Mucosa of descending colon (tissue), 3 donors: ENCODE data around the gene MLLT1. TPM values are rescaled to one million over a fixed set of nuclear protein-coding genes. Genes with fewer than 3 reads are reported as not detected.
A peak's percentile ranks its signal among the peaks of the same experiment; 100 is the strongest.

Source experiments
- ATAC-seq: fragments of 200-7000 bp; cut with Tn5 transposase; one replicate; pipeline ENCODE4 v1.9.1; 2020; ENCODE audit warnings: mild to moderate bottlenecking, moderate library complexity
- DNase-seq, 3 donors: peaks; one replicate each; pipeline ENCODE4 v3.0.0-alpha.2; 2020
- H3K36me3 ChIP-seq: fragments of 200-600 bp; one replicate; pipeline ENCODE4 v1.8.0; 2021; ENCODE audit warnings: low read depth, mild to moderate bottlenecking
- H3K4me1 ChIP-seq: fragments of 200-600 bp; one replicate; pipeline ENCODE4 v1.8.0; 2021; ENCODE audit warnings: low read depth, mild to moderate bottlenecking
- H3K4me3 ChIP-seq: fragments of 200-600 bp; one replicate; pipeline ENCODE4 v1.8.0; 2021; ENCODE audit warnings: mild to moderate bottlenecking
- H3K9me3 ChIP-seq: fragments of 200-600 bp; one replicate; pipeline ENCODE4 v1.8.0; 2021; ENCODE audit warnings: mild to moderate bottlenecking
- intact Hi-C, 2 donors: fragments of 100-400 bp; cut with DNase I in 1 of 2; cut with micrococcal nuclease in 1 of 2; formaldehyde crosslinking; loops; one replicate each; pipeline versions ENCODE4 v1.11.0 to v1.11.1; 2022; cut with DNase I, micrococcal nuclease
- total RNA-seq, 3 donors: library from RNA; stranded (reverse); fragmentation: NEBNext Ultra II Directional in 2 of 3; extraction: Animal tissue kit (Norgen Biotek cat#: 25700) in 2 of 3; gene quantifications; one replicate each; pipeline versions ENCODE4 v1.2.1 to v1.2.4, GENCODE V29; 2021 to 2023
- TF ChIP-seq, protein P1 (sequence below): fragments of 200-600 bp; IDR thresholded peaks from one replicate; pipeline ENCODE4 v1.8.0; 2022; ENCODE audit warnings: antibody characterized with exemption, mild to moderate bottlenecking
- donor health status: DM: no; HTN: no; CAD: no; lungs with moderate emphysema.
- donor health status: DM: no; HTN: no; CAD: no.
- donor health status: DM: no; HTN: yes; CAD: no.

Gene MLLT1
- total RNA-seq, 3 donors from 2014 or later: 32.5 to 75.3 (median 33.7) TPM

DNA sequence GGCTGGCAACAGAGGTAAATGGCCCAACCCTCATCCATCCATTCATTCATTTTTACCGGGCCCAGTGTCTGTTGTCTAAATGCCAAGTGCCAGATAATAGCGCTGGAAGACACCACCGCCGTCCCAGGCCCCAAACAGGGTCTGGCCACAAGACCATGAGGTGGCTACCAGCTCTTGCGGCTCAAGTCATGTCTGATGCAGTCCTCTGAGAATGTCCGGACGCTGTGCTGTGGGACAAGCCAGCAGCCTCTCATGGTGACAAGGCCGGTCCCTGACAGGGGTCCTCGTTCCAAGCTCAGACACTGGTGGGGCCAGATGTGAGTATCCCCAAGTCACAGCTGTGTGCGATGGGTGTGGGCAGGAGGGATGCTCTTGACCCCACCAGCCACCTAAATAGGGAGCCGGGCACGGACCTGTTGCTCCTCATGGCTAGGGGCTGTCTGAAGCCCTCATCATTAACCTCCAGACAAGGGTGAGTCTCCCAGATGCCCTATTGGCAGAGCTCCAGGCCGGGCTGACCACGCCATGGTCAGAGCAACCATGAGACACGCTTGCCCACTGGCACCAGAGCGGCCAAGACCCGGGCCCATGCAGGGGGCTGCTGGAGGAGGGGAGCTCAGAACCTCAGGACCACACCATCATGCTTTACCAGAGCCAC is 58.4 kb downstream of the MLLT1 start:
- intact Hi-C loops: loop anchor here in 1 of 2 donors (5.0 kb wide), 1 partner anchor 66 kb away; no protein-coding TSS in a partner anchor

DNA sequence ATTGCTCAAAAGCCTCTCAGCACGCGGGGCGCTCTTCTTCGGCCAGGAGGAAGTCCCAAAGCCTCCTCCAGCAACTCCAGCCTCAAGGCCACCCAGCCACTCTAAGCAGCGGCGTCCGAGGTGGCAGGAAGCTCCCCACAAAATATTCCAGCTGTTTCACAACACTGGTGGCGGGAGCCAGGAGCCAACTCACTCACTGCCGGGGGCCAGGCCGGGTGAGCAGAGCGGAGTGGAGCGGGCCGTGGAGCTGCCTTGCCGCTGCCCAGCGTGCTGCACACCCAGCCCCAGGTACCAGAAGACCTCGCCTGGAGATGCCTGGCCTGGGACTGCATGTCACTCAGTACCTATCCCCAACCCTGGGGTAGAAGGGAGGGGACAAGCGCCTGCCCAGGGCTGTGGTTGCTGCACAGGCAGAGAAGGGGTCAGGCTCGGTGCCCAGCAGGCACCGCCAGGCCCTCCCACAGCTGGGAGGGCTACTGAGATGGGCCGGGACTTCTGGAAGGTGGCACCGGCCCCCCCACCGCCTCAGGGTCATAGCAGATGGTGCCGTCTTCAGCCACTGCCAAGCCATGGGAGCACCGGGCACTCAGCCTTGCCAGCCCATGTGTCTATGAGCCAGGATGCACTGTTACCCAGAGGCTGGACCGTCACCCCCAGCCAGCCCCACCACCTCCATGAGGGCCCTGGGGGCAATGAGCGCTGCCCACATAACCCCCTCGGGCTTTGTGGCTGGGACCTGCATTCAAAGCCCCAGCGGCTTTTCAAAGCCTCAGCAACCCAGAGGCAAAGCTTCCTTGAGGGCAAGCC is 59.2 kb downstream of the MLLT1 start:
- ATAC-seq (peak; percentile 3), DNase-seq (peak in 2 of 3 donors; percentile 41 to 59)
- no peaks in the 10 kb centered on the region for H3K36me3 ChIP-seq
- H3K9me3 ChIP-seq: no peaks in the 10 kb centered on the region
- no peak overlapping the region for H3K4me3 ChIP-seq
- TF ChIP-seq, protein P1, sequence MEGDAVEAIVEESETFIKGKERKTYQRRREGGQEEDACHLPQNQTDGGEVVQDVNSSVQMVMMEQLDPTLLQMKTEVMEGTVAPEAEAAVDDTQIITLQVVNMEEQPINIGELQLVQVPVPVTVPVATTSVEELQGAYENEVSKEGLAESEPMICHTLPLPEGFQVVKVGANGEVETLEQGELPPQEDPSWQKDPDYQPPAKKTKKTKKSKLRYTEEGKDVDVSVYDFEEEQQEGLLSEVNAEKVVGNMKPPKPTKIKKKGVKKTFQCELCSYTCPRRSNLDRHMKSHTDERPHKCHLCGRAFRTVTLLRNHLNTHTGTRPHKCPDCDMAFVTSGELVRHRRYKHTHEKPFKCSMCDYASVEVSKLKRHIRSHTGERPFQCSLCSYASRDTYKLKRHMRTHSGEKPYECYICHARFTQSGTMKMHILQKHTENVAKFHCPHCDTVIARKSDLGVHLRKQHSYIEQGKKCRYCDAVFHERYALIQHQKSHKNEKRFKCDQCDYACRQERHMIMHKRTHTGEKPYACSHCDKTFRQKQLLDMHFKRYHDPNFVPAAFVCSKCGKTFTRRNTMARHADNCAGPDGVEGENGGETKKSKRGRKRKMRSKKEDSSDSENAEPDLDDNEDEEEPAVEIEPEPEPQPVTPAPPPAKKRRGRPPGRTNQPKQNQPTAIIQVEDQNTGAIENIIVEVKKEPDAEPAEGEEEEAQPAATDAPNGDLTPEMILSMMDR: no peak
- peaks cover 6% of the 10 kb centered on the region for H3K4me1 ChIP-seq
- intact Hi-C loops: loop anchor here in 1 of 2 donors (5.0 kb wide), 1 partner anchor 67 kb away; no protein-coding TSS in a partner anchor

More for the DNA sequence above, 58.4 kb downstream of the MLLT1 start:
- TF ChIP-seq, protein P1: no peak
- no peaks in the 10 kb centered on the region for H3K36me3 ChIP-seq
- DNase-seq: no peak
- peaks cover 6% of the 10 kb centered on the region for H3K4me1 ChIP-seq
- no peaks in the 10 kb centered on the region for H3K9me3 ChIP-seq
- no peak for ATAC-seq
- H3K4me3 ChIP-seq: no peak overlapping the region

DNA sequence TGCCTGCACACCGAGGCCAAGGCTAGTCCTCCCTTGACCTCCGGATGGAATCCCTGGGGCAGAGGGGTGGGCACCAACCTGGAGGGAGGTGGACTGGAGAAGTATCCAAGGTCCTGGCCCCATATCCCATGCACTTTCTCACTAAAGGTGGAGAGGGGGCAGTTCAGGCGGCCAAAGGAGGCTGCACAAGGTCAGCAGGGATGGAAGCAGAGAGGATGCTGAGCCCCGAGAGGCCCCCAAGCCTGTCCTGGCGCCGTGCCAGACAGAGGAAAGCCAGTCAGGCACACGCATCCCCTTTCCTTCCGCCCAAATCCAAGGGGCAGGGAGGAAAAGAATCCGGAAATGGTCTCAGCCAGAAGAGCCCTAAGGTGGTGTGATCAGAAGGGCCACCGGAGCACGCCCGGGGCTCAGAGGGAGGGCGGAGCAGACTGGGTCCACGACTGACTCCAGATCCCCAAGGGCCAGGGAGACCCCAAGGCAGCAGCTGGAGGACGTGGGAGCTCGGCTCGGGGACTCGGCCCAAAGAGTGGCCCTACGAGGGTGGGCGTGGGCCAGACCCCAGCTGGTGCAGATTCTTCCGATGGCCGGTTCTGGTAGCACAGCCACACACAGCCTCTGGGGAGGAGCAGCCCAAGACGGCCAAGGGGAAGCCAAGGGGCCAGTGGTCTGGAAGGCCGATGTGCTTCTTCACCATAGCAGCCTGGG is 60.0 kb downstream of the MLLT1 start:
- intact Hi-C loops: loop anchor here in 1 of 2 donors (5.0 kb wide), 2 partner anchors 68 to 78 kb away; no protein-coding TSS in a partner anchor
- no peak for DNase-seq
- Histone ChIP-seq H3K9me3 (no peaks in the 10 kb centered on the region), H3K4me1 (peaks cover 6% of the 10 kb centered on the region), H3K36me3 (no peaks in the 10 kb centered on the region), H3K4me3 (no peak overlapping the region)
- TF ChIP-seq, protein P1: no peak
- ATAC-seq: no peak

DNA sequence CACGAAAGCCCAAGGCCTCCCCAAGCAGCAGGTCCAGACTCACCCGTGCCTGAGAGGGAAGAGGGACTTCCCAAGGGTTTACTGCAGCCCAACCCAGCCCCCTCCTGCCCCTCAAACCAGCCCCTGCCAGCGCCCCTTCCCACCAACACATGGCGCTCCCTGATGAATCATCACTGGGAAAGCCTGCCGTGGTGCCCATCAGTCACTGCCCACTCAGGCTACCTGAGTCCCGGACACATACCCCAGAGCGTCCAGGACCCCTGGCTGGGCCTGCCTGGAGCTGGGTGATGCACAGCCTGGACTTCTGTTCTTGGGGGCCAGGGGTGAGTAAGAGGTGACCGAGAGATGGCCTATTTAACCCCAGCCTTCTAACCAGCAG is 60.6 kb downstream of the MLLT1 start:
- H3K4me3 ChIP-seq: no peak overlapping the region
- no peaks in the 10 kb centered on the region for H3K36me3 ChIP-seq
- H3K9me3 ChIP-seq: no peaks in the 10 kb centered on the region
- intact Hi-C loops: loop anchor here in 1 of 2 donors (5.0 kb wide), 1 partner anchor 78 kb away; no protein-coding TSS in a partner anchor
- H3K4me1 ChIP-seq: peaks cover 6% of the 10 kb centered on the region
- TF ChIP-seq, protein P1: no peak
- no peak for DNase-seq
- no peak for ATAC-seq

DNA sequence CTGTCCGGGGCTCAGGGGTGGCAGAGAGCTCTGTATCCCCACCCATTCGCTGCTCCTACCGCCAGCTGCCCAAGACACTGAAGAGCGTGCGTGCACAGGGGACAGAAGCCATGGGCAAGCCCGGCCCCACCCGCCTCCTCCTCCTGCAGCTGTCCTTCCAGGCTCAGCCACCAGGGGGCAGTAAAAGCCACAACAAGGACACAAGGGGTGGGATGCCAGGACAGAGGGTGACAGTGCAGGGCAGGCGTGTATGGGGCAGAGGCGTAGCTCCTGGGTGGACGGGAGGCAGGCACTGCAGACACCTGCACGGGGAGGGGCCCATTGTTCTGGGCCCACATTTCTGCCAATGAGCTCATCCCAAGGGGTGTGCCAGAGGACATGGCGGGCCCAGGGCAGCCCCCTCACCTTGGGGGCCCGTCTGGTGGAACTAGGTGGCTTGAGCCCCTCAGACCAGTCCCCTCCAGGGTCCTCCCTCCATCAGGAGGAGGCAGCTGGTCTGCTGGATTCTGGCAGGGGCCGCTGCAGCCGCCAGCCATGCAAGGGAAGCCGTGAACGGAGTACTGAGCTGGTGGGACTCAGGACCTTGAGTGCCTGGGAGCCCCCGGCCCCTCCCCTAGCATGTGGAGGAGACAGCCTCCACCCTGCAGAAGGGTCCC is 61.2 kb downstream of the MLLT1 start:
- intact Hi-C loops: loop anchor here in 1 of 2 donors (5.0 kb wide), 1 partner anchor 79 kb away; no protein-coding TSS in a partner anchor

More for the DNA sequence above, 61.2 kb downstream of the MLLT1 start:
- TF ChIP-seq, protein P1: peak; percentile 95
- H3K4me3 ChIP-seq: no peak overlapping the region
- H3K9me3 ChIP-seq: no peaks in the 10 kb centered on the region
- H3K36me3 ChIP-seq: no peaks in the 10 kb centered on the region
- peaks cover 6% of the 10 kb centered on the region for H3K4me1 ChIP-seq
- DNase-seq: peak; percentile 82 to 94 (median 91)
- peak; percentile 87 for ATAC-seq
